Ecto neural progenitor cell (in vitro differentiated cells): Measurements from ENCODE around the gene MYH15.

ENCODE experiments used
- DNase-seq: peaks from one replicate; pipeline ENCODE4 v3.0.0-alpha.2; 2018; ENCODE audit warnings: low spot score

The MYH15 gene

GRCh38 chr3:108412121-108412750 lies 98.2 kb downstream of the MYH15 start:
- no peak for DNase-seq

- no peak for DNase-seq
Observed at GRCh38 chr3:108410531-108410984, 99.8 kb downstream of the MYH15 start.

GRCh38 chr3:108409800-108410178 lies 100.6 kb downstream of the MYH15 start:
- DNase-seq = no peak

GRCh38 chr3:108408883-108409799 lies 101.3 kb downstream of the MYH15 start:
- DNase-seq = no peak

GRCh38 chr3:108407886-108408285 lies 102.5 kb downstream of the MYH15 start:
- DNase-seq = no peak

- no peak for DNase-seq
Observed at GRCh38 chr3:108406661-108407206, 103.7 kb downstream of the MYH15 start.

GRCh38 chr3:108406063-108406660 lies 104.2 kb downstream of the MYH15 start:
- DNase-seq = no peak

GRCh38 chr3:108404368-108404767 lies 106.0 kb downstream of the MYH15 start:
- no peak for DNase-seq

- no peak for DNase-seq
Observed at GRCh38 chr3:108403686-108404345, 106.6 kb downstream of the MYH15 start.

GRCh38 chr3:108403198-108403597 lies 107.2 kb downstream of the MYH15 start:
- no peak for DNase-seq

- no peak for DNase-seq
Observed at GRCh38 chr3:108401836-108402235, 108.6 kb downstream of the MYH15 start.

GRCh38 chr3:108398510-108398909 lies 111.9 kb downstream of the MYH15 start:
- DNase-seq = no peak

- DNase-seq = no peak
Observed at GRCh38 chr3:108396336-108396735, 114.1 kb downstream of the MYH15 start.

GRCh38 chr3:108394563-108394962 lies 115.8 kb downstream of the MYH15 start:
- no peak for DNase-seq

GRCh38 chr3:108394016-108394415 lies 116.4 kb downstream of the MYH15 start:
- no peak for DNase-seq

- DNase-seq = no peak
Observed at GRCh38 chr3:108393128-108393900, 117.1 kb downstream of the MYH15 start.

- DNase-seq = no peak
Observed at GRCh38 chr3:108391917-108392593, 118.3 kb downstream of the MYH15 start.

- no peak for DNase-seq
Observed at GRCh38 chr3:108389372-108389771, 121.0 kb downstream of the MYH15 start.

GRCh38 chr3:108388136-108389132 lies 122.0 kb downstream of the MYH15 start:
- DNase-seq = no peak
